DND-41 (cell line): ENCODE data around the gene OTUD7B.
"Not testable (repeated sequence)": the region's sequence is repeated elsewhere in the genome, so short reads cannot be mapped to it uniquely, and the experiment has no call there.

Experiments
- ATAC-seq: fragments of 200-7000 bp; cut with Tn5 transposase; 3 replicates; pipeline ENCODE4 v1.9.1; 2021; ENCODE audit warnings: low read depth; ENCODE audit not compliant: insufficient read depth
- DNase-seq: peaks from one replicate; pipeline ENCODE4 v3.0.0-alpha.2; 2020
- H2AFZ ChIP-seq: 2 replicates; pipeline ENCODE4 v1.6.0; 2012; ENCODE audit warnings: low read depth, low read length
- H3K27ac ChIP-seq: 2 replicates; pipeline ENCODE4 v1.5.1; 2012; ENCODE audit warnings: low read length, inconsistent platforms
- H3K27me3 ChIP-seq: fragments of 200-600 bp; sonication (generic); 2 replicates; pipeline ENCODE4 v1.6.0; 2012; ENCODE audit warnings: low read length, mild to moderate bottlenecking, inconsistent platforms; ENCODE audit not compliant: insufficient read depth, poor library complexity
- H3K36me3 ChIP-seq: 2 replicates; pipeline ENCODE4 v1.5.1; 2012; ENCODE audit warnings: low read length, inconsistent platforms; ENCODE audit not compliant: insufficient read depth
- H3K4me1 ChIP-seq: 2 replicates; pipeline ENCODE4 v1.5.1; 2012; ENCODE audit warnings: mild to moderate bottlenecking, low read length; ENCODE audit not compliant: insufficient read depth
- H3K4me2 ChIP-seq: 2 replicates; pipeline ENCODE4 v1.6.0; 2012; ENCODE audit warnings: mild to moderate bottlenecking, moderate library complexity, low read length, inconsistent platforms; ENCODE audit not compliant: insufficient read depth
- H3K4me3 ChIP-seq, 2 experiments: fragments of 200-600 bp in 1 of 2; shearing (Covaris generic) in 1 of 2; 2 replicates each; pipeline ENCODE4 v1.5.1; 2012 to 2016; ENCODE audit warnings: inconsistent platforms in 2 of 2, low read length in 2 of 2, mild to moderate bottlenecking in 2 of 2, low read depth in 1 of 2, moderate library complexity in 1 of 2
- H3K79me2 ChIP-seq: 2 replicates; pipeline ENCODE4 v1.6.0; 2012; ENCODE audit warnings: low read length, inconsistent platforms; ENCODE audit not compliant: insufficient read depth
- H3K9ac ChIP-seq: 2 replicates; pipeline ENCODE4 v1.6.0; 2012; ENCODE audit warnings: low read depth, mild to moderate bottlenecking, inconsistent platforms, low read length, moderate library complexity
- H3K9me3 ChIP-seq: 2 replicates; pipeline ENCODE4 v1.5.1; 2012; ENCODE audit warnings: low read length, moderate library complexity, mild to moderate bottlenecking, inconsistent platforms; ENCODE audit not compliant: insufficient read depth, severe bottlenecking
- H4K20me1 ChIP-seq: 2 replicates; pipeline ENCODE4 v1.6.0; 2012; ENCODE audit warnings: low read length; ENCODE audit not compliant: insufficient read depth
- EZH2 ChIP-seq: IDR thresholded peaks from 3 replicates; pipeline ENCODE4 v1.6.1; 2012; ENCODE audit warnings: borderline replicate concordance, low read depth, mild to moderate bottlenecking, moderate library complexity, low read length, inconsistent platforms; ENCODE audit not compliant: severe bottlenecking
- TF ChIP-seq, protein P1 (sequence below): IDR thresholded peaks from 2 replicates; pipeline ENCODE4 v1.5.1; 2012; ENCODE audit warnings: borderline replicate concordance, low read length, moderate library complexity, mild to moderate bottlenecking; ENCODE audit not compliant: poor library complexity, severe bottlenecking; ENCODE audit errors: extremely low read depth

Gene OTUD7B

DNA sequence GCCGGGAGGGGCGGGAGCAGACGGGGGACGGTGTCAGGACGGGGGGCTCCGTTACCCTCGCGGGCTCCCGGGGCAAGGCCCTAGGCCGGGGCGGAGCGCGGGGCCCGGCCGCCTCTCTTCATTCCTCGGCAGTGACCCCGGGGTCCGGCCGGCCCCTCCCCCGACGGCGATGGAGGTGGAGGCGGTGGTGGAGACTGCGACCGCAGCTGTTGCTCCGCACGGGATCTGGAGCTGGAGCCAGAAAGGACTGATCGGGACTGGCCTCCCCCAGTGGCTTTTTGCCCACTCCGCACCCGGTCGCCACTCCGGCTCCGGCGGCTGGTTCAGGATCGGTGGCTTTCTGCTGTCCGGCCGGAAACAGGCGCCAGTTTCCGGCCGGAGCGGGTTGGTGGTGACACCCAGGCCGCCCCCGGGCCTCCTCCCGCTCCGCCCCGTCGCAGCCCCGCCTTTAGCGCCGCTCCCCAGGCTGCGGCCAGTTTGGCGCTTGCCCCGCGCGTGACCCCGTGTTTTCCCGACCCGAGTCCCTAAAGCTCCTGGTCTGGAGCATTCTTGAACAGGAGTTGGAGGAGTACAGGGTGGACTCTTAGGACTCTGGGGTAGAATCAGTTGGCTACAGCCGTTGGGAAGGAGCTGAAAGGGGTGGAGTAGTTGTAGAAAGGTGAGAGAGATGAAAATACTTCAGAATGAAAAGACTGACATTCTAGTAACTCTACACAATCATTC lies at the start of gene OTUD7B:
Gene OTUD7B (minus strand): TSS at position 334 of the 723 bp plus-strand sequence. CDS start 33,216 bp downstream, outside the sequence.
- H3K4me2 ChIP-seq, result no peak within 1 kb of the TSS
- H4K20me1 ChIP-seq, result no peaks in the 10 kb centered on the region
- H3K4me3 ChIP-seq, result no peak within 1 kb of the TSS
- H3K79me2 ChIP-seq, result no peaks in the 10 kb centered on the region
- DNase-seq (no peak), ATAC-seq (no peak)
- H3K4me1 ChIP-seq, result no peaks in the 10 kb centered on the region
- no peaks in the 10 kb centered on the region for H3K27me3 ChIP-seq
- no peaks in the 10 kb centered on the region for H3K36me3 ChIP-seq
- no peaks in the 10 kb centered on the region for H3K9me3 ChIP-seq
- H3K27ac ChIP-seq, result no peak within 1 kb of the TSS
- no peak within 1 kb of the TSS for H2AFZ ChIP-seq
- TF ChIP-seq, protein P1, sequence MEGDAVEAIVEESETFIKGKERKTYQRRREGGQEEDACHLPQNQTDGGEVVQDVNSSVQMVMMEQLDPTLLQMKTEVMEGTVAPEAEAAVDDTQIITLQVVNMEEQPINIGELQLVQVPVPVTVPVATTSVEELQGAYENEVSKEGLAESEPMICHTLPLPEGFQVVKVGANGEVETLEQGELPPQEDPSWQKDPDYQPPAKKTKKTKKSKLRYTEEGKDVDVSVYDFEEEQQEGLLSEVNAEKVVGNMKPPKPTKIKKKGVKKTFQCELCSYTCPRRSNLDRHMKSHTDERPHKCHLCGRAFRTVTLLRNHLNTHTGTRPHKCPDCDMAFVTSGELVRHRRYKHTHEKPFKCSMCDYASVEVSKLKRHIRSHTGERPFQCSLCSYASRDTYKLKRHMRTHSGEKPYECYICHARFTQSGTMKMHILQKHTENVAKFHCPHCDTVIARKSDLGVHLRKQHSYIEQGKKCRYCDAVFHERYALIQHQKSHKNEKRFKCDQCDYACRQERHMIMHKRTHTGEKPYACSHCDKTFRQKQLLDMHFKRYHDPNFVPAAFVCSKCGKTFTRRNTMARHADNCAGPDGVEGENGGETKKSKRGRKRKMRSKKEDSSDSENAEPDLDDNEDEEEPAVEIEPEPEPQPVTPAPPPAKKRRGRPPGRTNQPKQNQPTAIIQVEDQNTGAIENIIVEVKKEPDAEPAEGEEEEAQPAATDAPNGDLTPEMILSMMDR, result no peak
- no peak for TF ChIP-seq EZH2
- H3K9ac ChIP-seq, result no peak within 1 kb of the TSS

DNA sequence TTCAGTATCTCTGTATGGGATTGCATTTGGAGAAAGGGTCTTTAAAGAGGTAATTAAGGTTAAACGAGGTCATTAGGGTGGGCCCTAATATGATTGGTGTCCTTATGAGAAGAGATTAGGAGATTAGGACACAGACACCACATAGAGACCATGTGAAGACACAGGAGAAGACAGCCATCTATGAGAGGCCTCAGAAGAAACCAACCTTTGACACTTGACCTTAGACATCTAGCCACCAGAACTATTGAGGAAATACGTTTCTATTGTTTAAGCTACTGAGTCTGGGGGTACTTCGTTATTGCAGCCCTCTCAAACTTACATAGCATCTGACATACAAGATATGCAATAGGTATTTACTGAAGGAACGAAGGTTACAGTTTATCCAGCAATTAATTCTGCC lies 49.7 kb upstream of the OTUD7B start:
- Histone ChIP-seq H3K9me3 (no peaks in the 10 kb centered on the region), H3K4me3 (no peak overlapping the region), H3K4me1 (peaks cover 3% of the 10 kb centered on the region; the same call in 1 of the 2 replicates), H3K27ac (no peak overlapping the region), H4K20me1 (no peaks in the 10 kb centered on the region), H3K9ac (no peak overlapping the region), H3K27me3 (no peaks in the 10 kb centered on the region), H2AFZ (no peak overlapping the region), H3K36me3 (no peaks in the 10 kb centered on the region), H3K4me2 (no peak overlapping the region), H3K79me2 (no peaks in the 10 kb centered on the region; the same call in 1 of the 2 replicates)
- no peak for ATAC-seq
- TF ChIP-seq, protein P1, result no peak
- TF ChIP-seq EZH2, result no peak
- no peak for DNase-seq

DNA sequence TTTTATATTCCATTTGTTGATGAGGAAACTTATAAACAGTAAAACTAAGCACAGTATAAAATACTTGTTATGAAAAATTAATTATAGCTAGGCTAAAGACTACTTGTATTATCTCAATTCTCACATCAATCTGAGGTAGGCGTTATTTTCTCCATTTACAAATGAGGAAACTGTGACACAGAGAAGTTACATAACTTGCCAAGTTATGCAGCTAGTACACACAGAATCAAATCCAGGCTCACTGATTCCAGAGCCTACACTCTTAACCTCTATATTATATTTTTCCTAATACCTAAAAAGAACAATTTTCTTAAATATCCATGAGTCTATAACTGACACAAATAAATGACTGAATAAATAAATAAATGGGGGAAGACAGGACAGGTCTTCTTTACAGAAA lies 45.9 kb upstream of the OTUD7B start:
- no peak for TF ChIP-seq EZH2
- TF ChIP-seq, protein P1, result no peak
- Histone ChIP-seq H3K4me1 (no peaks in the 10 kb centered on the region), H3K9me3 (no peaks in the 10 kb centered on the region), H3K4me3 (no peak overlapping the region), H4K20me1 (no peaks in the 10 kb centered on the region), H2AFZ (no peak overlapping the region), H3K27me3 (no peaks in the 10 kb centered on the region), H3K4me2 (no peak overlapping the region), H3K36me3 (no peaks in the 10 kb centered on the region), H3K9ac (no peak overlapping the region), H3K79me2 (no peaks in the 10 kb centered on the region), H3K27ac (no peak overlapping the region)
- DNase-seq (no peak), ATAC-seq (no peak)

DNA sequence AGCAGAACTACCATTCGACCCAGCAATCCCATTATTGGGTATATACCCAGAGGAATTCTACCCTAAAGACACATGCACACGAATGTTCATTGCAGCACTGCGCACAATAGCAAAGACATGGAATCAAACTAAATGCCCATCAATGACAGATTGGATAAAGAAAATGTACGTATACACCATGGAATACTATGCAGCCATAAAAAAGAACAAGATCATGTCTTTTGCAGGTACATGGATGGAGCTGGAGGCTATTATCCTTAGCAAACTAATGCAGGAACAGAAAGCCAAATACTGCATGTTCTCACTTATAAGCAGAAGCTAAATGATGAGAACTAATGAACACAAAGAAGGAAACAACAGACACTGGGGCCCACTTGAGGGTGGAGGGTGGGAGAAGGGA lies 45.0 kb upstream of the OTUD7B start:
- H4K20me1 ChIP-seq, H3K36me3 ChIP-seq, H3K9me3 ChIP-seq, H2AFZ ChIP-seq, H3K79me2 ChIP-seq, H3K4me2 ChIP-seq, H3K27me3 ChIP-seq, H3K4me3 ChIP-seq, H3K27ac ChIP-seq, ATAC-seq, H3K9ac ChIP-seq, H3K4me1 ChIP-seq, DNase-seq: not testable (repeated sequence)
